HG02870 (cell line): ENCODE results near the gene ZNF337.
"Not testable (repeated sequence)": the region's sequence is repeated elsewhere in the genome, so short reads cannot be mapped to it uniquely, and the experiment has no call there.

Experiments
- ATAC-seq: cut with Tn5 transposase; IDR thresholded peaks from one replicate; pipeline ENCODE4 v1.9.1; 2021; ENCODE audit warnings: mild to moderate bottlenecking, moderate library complexity; ENCODE audit not compliant: unreplicated experiment

Gene ZNF337

GRCh38 chr20:25630615-25631014 is 66.0 kb downstream of the ZNF337 start:
- not testable (repeated sequence) for ATAC-seq

- ATAC-seq, result no peak
Observed at GRCh38 chr20:25629816-25630499, 66.7 kb downstream of the ZNF337 start.

- ATAC-seq, result no peak
Observed at GRCh38 chr20:25626779-25627178, 69.9 kb downstream of the ZNF337 start.

GRCh38 chr20:25624500-25624939 is 72.1 kb downstream of the ZNF337 start:
- ATAC-seq, result no peak
